Dendritic cell treated with granulocyte-macrophage colony-stimulating factor and Interleukin-4, amounts not matched to agents 40 ng/mL and 50 ng/mL, for 4 days (primary cell): ENCODE results near the gene PGBD1.

Experiments
- H3K27ac Mint-ChIP-seq: one replicate; pipeline ENCODE4 v1.8.0; 2022; ENCODE audit warnings: mild to moderate bottlenecking, mixed read lengths
- H3K27me3 Mint-ChIP-seq: one replicate; pipeline ENCODE4 v1.8.0; 2022; ENCODE audit warnings: mild to moderate bottlenecking, mixed read lengths
- H3K36me3 Mint-ChIP-seq: one replicate; pipeline ENCODE4 v1.8.0; 2022; ENCODE audit warnings: low read depth, mixed read lengths
- H3K4me1 Mint-ChIP-seq: one replicate; pipeline ENCODE4 v1.8.0; 2022; ENCODE audit warnings: low read depth, mixed read lengths
- H3K4me3 Mint-ChIP-seq: one replicate; pipeline ENCODE4 v1.8.0; 2022; ENCODE audit warnings: mild to moderate bottlenecking, moderate library complexity, mixed read lengths
- H3K9me3 Mint-ChIP-seq: one replicate; pipeline ENCODE4 v1.8.0; 2022; ENCODE audit warnings: mixed read lengths
- intact Hi-C: fragments of 100-400 bp; cut with micrococcal nuclease; formaldehyde crosslinking; loops from one replicate; pipeline ENCODE4 v1.15.0; 2022

The PGBD1 gene, protein sequence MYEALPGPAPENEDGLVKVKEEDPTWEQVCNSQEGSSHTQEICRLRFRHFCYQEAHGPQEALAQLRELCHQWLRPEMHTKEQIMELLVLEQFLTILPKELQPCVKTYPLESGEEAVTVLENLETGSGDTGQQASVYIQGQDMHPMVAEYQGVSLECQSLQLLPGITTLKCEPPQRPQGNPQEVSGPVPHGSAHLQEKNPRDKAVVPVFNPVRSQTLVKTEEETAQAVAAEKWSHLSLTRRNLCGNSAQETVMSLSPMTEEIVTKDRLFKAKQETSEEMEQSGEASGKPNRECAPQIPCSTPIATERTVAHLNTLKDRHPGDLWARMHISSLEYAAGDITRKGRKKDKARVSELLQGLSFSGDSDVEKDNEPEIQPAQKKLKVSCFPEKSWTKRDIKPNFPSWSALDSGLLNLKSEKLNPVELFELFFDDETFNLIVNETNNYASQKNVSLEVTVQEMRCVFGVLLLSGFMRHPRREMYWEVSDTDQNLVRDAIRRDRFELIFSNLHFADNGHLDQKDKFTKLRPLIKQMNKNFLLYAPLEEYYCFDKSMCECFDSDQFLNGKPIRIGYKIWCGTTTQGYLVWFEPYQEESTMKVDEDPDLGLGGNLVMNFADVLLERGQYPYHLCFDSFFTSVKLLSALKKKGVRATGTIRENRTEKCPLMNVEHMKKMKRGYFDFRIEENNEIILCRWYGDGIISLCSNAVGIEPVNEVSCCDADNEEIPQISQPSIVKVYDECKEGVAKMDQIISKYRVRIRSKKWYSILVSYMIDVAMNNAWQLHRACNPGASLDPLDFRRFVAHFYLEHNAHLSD

DNA sequence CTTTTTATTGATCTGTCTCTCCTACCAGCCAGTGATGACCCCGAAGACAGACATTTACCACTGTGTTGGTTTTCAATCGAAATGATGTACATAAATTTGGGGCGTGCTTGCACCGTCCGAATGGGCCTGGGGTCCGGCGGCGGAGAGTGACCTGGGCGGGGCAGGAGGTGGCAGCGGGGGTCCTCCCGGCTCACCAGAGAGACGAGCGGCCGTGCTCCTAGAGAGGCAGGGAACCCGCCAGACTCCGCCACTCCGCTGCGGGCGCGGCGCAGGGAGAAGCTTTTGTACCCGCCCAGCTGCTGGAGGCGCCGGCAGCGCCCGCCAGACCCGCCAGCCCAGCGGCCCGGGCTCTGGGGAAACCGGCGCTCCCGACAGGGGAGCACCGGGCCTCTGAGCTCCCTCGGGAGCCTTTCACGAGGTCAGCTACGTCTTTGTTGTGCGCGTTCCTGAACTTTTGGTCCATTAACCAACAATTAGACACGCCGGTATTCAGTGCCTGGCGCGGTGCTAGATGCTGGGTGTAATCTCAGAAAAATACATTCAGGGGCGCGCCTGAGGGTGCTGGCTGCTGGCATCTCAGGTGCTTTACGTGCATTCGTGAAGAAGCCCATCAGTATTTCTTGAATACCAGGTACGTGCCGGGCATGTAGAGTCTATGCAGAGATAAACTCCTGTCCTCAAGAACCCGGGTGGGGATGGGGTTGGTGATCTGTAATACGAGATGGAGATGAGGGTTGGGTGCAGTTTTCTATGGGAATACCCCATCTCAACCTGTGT lies at the start of gene PGBD1:
PGBD1 (plus strand) TSS at position 285 of the 777 bp plus-strand sequence. CDS start 2,242 bp downstream, outside the sequence.
- Mint-ChIP-seq H3K4me3 (peak within 1 kb of the TSS; percentile 85), H3K9me3 (peaks cover 7% of the 10 kb centered on the region), H3K27ac (peak within 1 kb of the TSS; percentile 60), H3K27me3 (peaks cover 11% of the 10 kb centered on the region), H3K4me1 (peaks cover 13% of the 10 kb centered on the region), H3K36me3 (peaks cover 13% of the 10 kb centered on the region)
- intact Hi-C loops = loop anchor here (5.0 kb wide), 1 partner anchor 66 kb away; the partner anchor contains the start of gene ZKSCAN3

DNA sequence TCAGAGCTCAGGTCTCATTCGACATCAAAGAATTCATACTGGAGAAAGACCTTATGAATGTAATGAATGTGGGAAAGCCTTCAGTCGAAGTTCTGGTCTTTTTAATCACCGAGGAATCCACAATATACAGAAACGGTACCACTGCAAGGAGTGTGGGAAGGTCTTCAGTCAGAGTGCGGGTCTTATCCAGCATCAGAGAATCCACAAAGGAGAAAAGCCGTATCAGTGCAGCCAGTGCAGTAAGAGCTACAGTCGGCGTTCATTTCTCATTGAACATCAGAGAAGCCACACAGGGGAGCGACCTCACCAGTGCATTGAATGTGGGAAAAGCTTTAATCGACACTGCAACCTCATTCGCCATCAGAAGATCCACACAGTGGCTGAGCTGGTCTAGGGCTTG lies 48.6 kb upstream of the PGBD1 start:
- Mint-ChIP-seq H3K27ac (no peak overlapping the region), H3K4me1 (peaks cover 38% of the 10 kb centered on the region), H3K27me3 (no peaks in the 10 kb centered on the region), H3K36me3 (peaks cover 75% of the 10 kb centered on the region), H3K4me3 (no peak overlapping the region), H3K9me3 (no peaks in the 10 kb centered on the region)
- intact Hi-C loops = loop anchor here (10.0 kb wide), 1 partner anchor 328 kb away; no protein-coding TSS in a partner anchor

DNA sequence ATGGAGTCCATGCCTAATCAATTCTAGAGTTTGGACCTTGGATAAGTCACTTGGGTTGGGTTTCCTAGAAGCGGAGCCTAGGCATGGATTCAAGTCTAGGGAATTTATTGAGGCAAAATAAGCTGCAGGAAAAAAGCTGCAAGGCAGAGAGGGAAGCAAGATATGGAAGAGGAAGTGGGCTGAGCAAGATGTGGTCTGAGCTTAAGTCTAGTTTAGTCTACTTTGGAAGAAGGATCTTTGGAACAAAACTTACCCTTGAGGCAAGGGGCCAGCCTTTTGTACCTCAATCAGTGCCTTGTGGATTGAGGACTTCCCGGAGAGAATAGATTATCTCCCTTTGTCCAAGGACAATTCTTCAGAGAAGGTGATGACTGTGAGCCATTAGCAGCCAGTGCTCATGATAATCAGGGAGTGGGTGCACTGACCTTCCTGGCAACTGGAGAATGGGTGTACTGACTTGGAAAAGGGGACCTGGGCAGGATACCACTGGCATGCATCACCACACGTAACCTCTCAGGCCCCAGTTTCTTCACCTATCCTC lies 45.4 kb upstream of the PGBD1 start:
- peaks cover 61% of the 10 kb centered on the region for H3K36me3 Mint-ChIP-seq
- H3K27me3 Mint-ChIP-seq = no peaks in the 10 kb centered on the region
- H3K9me3 Mint-ChIP-seq = no peaks in the 10 kb centered on the region
- no peak overlapping the region for H3K4me3 Mint-ChIP-seq
- intact Hi-C loops = loop anchor here (10.0 kb wide), 1 partner anchor 331 kb away; no protein-coding TSS in a partner anchor
- peak overlapping the region; percentile 76 for H3K27ac Mint-ChIP-seq
- H3K4me1 Mint-ChIP-seq = peaks cover 42% of the 10 kb centered on the region

DNA sequence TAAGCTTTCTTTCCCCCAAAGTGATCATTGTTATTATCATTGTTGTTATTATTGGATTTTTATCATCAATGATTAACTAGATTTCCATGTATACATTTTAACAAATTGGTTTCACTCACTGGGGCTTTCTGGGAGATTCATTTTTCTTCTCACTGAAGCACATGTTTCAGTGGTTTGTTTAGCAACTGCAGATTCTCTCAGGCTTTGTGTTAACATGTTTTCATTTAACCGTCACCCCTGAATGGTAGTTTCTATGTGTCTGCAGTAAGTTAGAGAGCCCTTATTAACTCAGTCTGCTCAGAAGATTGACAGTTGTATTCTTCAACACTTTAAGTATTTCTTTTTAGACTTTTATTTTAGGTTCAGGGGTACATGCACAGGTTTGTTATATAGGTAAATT lies 41.7 kb upstream of the PGBD1 start:
- Mint-ChIP-seq H3K4me3 (no peak overlapping the region), H3K9me3 (no peaks in the 10 kb centered on the region), H3K36me3 (peaks cover 38% of the 10 kb centered on the region), H3K4me1 (peaks cover 64% of the 10 kb centered on the region), H3K27ac (peak overlapping the region; percentile 12), H3K27me3 (no peaks in the 10 kb centered on the region)
- intact Hi-C loops = loop anchor here (10.0 kb wide), 1 partner anchor 335 kb away; no protein-coding TSS in a partner anchor

DNA sequence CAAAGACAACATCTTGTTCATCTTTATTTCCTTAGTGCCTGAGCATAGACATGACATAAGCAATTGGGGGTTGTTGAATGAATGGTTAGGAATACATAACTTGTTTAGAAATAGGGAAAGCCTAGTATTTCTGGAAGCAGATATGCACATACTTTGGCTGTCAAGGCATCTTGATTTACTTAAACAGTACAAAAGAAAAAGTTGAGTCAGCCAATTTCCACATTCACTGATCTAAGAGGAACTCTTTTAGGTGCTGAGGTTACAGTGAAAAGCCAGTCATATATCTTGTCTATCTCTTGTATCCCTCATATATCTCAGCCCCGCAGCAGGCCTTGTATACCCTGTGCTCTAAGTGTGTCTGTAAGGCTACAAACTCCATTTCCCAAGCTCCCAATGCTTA lies 40.9 kb upstream of the PGBD1 start:
- Mint-ChIP-seq H3K9me3 (no peaks in the 10 kb centered on the region), H3K27ac (peak overlapping the region; percentile 12), H3K27me3 (no peaks in the 10 kb centered on the region), H3K4me3 (no peak overlapping the region), H3K36me3 (peaks cover 39% of the 10 kb centered on the region), H3K4me1 (peaks cover 56% of the 10 kb centered on the region)
- intact Hi-C loops = no loop called here

DNA sequence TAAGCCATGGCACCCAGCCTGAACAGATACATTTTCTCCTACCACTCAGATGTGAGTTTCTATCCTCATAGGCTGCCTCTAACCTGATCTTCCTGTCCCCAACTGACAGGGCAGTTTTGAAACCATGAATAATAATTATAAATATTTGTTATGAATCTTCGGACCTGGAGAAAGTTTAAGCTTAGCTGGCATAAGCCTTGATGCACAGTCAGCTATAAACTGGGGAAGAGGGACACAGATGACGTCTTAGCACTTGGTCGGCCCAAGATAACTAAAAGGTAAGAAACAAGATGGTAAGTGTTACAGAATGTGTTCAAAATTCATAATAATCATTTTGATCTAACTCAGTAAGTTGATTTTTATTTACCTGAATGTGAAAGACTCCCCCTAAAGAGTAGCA lies 37.4 kb upstream of the PGBD1 start:
- H3K36me3 Mint-ChIP-seq = peaks cover 61% of the 10 kb centered on the region
- H3K4me1 Mint-ChIP-seq = peaks cover 36% of the 10 kb centered on the region
- H3K4me3 Mint-ChIP-seq = no peak overlapping the region
- intact Hi-C loops = no loop called here
- no peaks in the 10 kb centered on the region for H3K27me3 Mint-ChIP-seq
- H3K27ac Mint-ChIP-seq = peak overlapping the region; percentile 95
- no peaks in the 10 kb centered on the region for H3K9me3 Mint-ChIP-seq

DNA sequence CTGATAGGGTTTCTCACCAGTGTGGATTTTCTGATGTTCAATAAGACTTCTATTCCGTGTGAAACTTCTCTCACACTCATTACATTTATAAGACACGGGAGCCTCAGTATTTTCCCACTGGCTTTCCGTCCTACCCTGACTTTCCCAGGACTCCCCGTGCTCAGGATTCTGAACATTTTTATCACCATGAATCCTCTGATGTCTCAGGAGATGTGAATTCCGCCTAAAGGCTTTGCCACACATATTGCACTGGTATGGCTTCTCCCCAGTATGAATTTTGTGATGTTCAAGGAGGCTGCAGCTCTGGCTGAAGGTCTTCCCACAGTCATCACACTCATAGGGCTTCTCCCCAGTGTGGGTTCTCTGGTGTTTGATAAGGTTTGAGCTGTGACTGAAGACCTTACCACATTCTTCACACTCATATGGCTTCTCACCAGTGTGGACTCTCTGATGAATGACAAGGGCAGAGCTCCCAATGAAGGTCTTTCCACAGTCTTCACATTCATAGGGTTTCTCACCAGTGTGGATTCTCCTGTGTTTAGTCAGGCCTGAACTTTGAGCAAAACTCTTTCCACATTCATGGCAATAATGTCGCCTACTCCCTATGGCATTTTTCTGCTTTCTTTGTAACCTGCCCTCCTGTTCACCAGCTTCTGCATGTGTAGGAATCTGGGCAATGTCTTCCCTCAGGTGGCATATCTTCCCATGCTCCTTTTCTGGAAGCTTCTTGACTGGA lies 36.0 kb upstream of the PGBD1 start:
- intact Hi-C loops = no loop called here
- Mint-ChIP-seq H3K4me3 (no peak overlapping the region), H3K27me3 (no peaks in the 10 kb centered on the region), H3K27ac (peak overlapping the region; percentile 20), H3K9me3 (no peaks in the 10 kb centered on the region), H3K36me3 (peaks cover 69% of the 10 kb centered on the region), H3K4me1 (peaks cover 30% of the 10 kb centered on the region)

DNA sequence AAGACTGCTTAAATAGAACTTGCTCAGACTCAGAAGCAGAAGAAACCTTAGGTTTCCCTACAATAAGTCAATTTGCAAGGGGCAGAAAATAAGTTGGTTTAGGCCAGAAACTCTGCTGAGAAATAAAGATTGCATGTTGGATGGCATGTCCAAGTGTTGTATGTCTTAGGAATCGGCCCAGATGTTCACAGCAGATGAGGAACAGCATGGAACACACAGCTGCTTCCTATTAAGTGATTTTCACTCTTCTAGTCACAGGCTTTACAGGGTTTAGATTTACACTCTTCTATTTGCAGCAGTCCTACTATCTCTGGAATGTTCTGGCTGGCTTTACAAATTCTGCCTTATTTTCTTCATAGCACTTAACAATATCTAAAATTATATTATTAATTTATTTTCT lies 32.5 kb upstream of the PGBD1 start:
- Mint-ChIP-seq H3K4me3 (no peak overlapping the region), H3K27ac (no peak overlapping the region), H3K9me3 (no peaks in the 10 kb centered on the region), H3K27me3 (no peaks in the 10 kb centered on the region), H3K4me1 (peaks cover 14% of the 10 kb centered on the region), H3K36me3 (peaks cover 80% of the 10 kb centered on the region)
- intact Hi-C loops = no loop called here

DNA sequence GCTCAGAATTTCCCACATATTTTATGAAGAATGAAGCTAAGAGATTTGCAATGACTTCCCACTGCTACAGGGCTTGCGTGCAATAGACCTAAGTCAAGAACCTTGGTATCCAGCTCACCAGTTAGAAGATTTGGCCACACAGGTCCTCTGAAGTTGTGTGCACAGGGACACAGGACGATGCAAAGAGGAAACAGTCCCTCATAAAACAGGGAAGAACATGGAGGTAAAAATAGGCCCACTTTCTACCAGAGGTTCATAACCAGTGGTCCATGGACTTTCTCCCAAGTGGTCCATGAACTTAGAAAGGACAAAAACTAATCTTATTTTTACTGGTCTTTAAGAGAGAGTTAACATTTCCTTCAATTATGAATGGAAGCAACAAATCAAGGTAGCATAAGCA lies 30.6 kb upstream of the PGBD1 start:
- H3K4me3 Mint-ChIP-seq = peak overlapping the region; percentile 26
- H3K9me3 Mint-ChIP-seq = no peaks in the 10 kb centered on the region
- no peaks in the 10 kb centered on the region for H3K27me3 Mint-ChIP-seq
- H3K4me1 Mint-ChIP-seq = peaks cover 14% of the 10 kb centered on the region
- no peak overlapping the region for H3K27ac Mint-ChIP-seq
- intact Hi-C loops = loop anchor here (5.0 kb wide), 2 partner anchors 33 to 102 kb away; no protein-coding TSS in a partner anchor
- H3K36me3 Mint-ChIP-seq = peaks cover 62% of the 10 kb centered on the region

DNA sequence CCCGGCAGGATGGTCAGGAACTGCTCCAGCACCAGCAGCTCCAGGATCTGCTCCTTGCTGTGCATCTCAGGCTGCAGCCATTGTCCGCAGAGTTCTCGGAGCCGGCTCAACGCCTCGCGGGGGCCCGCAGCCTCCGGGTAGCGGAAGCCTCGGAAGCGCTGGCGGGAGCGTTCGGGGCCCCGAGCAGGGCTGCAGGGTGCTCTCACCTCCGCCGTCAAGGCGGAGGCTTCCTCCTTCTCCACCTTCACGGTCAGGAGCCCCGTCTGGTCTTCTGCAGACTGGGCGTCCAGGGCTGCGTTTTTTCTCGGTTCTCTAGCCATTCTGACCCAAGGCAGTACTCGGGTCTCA lies 29.7 kb upstream of the PGBD1 start:
- intact Hi-C loops = loop anchor here (2.0 to 5.0 kb wide), 4 partner anchors 15 to 115 kb away; partner anchors contain the start of gene ZSCAN26
- Mint-ChIP-seq H3K27me3 (no peaks in the 10 kb centered on the region), H3K36me3 (peaks cover 53% of the 10 kb centered on the region), H3K4me1 (peaks cover 14% of the 10 kb centered on the region), H3K27ac (peak overlapping the region; percentile 90), H3K9me3 (no peaks in the 10 kb centered on the region), H3K4me3 (peak overlapping the region; percentile 97)

DNA sequence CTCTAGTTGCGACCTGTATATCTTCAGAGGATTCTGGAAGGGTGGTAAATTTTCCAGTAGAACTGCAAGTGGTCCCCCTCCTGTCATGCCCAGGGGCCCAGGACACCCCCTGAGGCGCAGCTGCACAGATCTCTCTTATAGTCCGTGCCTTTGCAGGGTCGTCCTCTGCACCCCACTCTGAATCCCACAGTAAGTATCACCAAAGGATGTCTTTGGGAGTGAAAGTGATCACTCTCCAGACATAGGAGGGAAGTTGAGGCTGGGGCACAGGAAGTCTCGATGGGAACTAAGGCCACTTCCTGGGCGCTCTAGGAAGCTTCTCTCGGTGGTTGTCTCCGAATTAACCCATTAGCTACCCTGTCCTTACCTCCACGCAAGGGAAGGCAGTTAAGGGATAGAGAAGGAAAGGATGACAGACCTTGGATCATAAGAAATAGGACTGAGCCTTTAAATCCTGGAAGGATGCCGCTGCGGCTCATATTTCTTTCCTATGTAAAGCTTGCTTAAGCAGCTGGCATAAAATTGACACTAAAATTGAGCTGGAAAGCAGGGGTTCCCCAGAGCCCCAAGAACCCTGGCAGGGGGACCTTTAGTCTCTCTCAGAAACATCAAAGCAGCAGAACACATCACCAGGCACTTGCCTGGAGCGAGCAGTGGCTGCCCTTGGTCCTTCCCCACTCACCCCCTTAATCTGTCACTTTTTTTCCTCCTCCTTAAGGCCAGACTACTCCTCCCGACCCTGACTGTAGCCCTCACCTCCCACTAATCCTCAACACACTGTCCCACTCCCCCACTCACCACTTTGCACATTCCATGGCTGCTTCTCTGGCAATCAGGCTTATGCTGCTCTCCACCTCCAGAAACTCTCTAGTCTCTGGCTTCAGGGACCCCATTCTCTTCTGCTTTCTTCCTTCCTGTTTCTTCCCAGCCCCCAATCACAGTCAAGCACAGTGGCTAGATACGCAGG lies 29.1 kb upstream of the PGBD1 start, which contains the start of gene ZKSCAN4:
ZKSCAN4 (minus strand) TSS at position 261 of the 967 bp plus-strand sequence. CDS start 289 bp downstream, outside the sequence.
- no peaks in the 10 kb centered on the region for H3K9me3 Mint-ChIP-seq
- no peaks in the 10 kb centered on the region for H3K27me3 Mint-ChIP-seq
- H3K4me3 Mint-ChIP-seq = peak within 1 kb of the TSS; percentile 97
- peak within 1 kb of the TSS; percentile 90 for H3K27ac Mint-ChIP-seq
- intact Hi-C loops = loop anchor here (2.0 to 5.0 kb wide), 4 partner anchors 15 to 115 kb away; partner anchors contain the start of gene ZSCAN26
- peaks cover 46% of the 10 kb centered on the region for H3K36me3 Mint-ChIP-seq
- H3K4me1 Mint-ChIP-seq = peaks cover 14% of the 10 kb centered on the region

DNA sequence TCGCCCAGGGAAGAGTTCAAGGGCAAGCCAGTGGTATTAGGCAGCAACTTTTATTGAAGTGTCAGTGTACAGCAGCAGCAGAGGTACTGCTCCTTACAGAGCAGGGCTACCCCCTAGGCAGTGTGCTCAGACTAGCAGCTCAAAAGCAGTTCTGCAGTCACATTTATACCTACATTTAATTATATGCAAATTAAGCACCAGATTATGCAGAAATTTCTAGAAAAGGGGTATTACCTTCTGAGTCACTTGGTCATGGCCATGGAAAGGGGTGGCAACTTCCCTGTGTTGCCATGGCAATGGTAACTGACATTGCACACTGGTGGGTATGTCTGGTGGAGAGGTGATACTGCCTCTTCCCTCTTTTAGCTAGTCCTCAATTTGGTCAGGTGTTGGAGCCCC lies 27.3 kb upstream of the PGBD1 start:
- H3K9me3 Mint-ChIP-seq = peaks cover 9% of the 10 kb centered on the region
- H3K27ac Mint-ChIP-seq = peak overlapping the region; percentile 90
- no peak overlapping the region for H3K4me3 Mint-ChIP-seq
- intact Hi-C loops = loop anchor here (5.0 kb wide), 2 partner anchors 37 to 98 kb away; no protein-coding TSS in a partner anchor
- peaks cover 20% of the 10 kb centered on the region for H3K4me1 Mint-ChIP-seq
- H3K27me3 Mint-ChIP-seq = no peaks in the 10 kb centered on the region
- H3K36me3 Mint-ChIP-seq = peaks cover 34% of the 10 kb centered on the region
